Stimulated activated naive CD4-positive, alpha-beta T cell (primary cell): ENCODE data around the gene NACAD.

ENCODE experiments used
- DNase-seq, 6 experiments: peaks; one replicate each; lab custom pipeline; 2025; lab: John Stamatoyannopoulos, UW

The NACAD gene

GRCh38 chr7:45092100-45092930 is 3.5 kb upstream of the NACAD start:
- DNase-seq: no peak

- peak; percentile 22 to 53 (median 44) for DNase-seq
These were observed 647 bp upstream of the NACAD start for GRCh38 chr7:45089341-45089891.

GRCh38 chr7:45088146-45088701 is 545 bp downstream of the NACAD start:
- DNase-seq: no peak

- DNase-seq: no peak
These were observed 1.2 kb downstream of the NACAD start for GRCh38 chr7:45087301-45088145.

- DNase-seq: no peak
These were observed 2.3 kb downstream of the NACAD start for GRCh38 chr7:45086331-45087065.

GRCh38 chr7:45085619-45086200 is 3.1 kb downstream of the NACAD start:
- no peak for DNase-seq

GRCh38 chr7:45084901-45085618 is 3.7 kb downstream of the NACAD start:
- no peak for DNase-seq

GRCh38 chr7:45084336-45084735 is 4.4 kb downstream of the NACAD start:
- no peak for DNase-seq

GRCh38 chr7:45082831-45083331 is 5.9 kb downstream of the NACAD start:
- no peak for DNase-seq

- no peak for DNase-seq
These were observed 6.5 kb downstream of the NACAD start for GRCh38 chr7:45082031-45082830.

- DNase-seq: no peak
These were observed 7.1 kb downstream of the NACAD start for GRCh38 chr7:45081670-45081974.

GRCh38 chr7:45080958-45081669 is 7.7 kb downstream of the NACAD start:
- peak in 1 of 6 experiments; percentile 4 for DNase-seq

GRCh38 chr7:45080265-45080957 is 8.4 kb downstream of the NACAD start:
- DNase-seq: peak in 1 of 6 experiments; percentile 34

GRCh38 chr7:45078125-45078681 is 10.6 kb downstream of the NACAD start:
- no peak for DNase-seq

GRCh38 chr7:45077579-45077978 is 11.2 kb downstream of the NACAD start:
- DNase-seq: no peak

- DNase-seq: no peak
These were observed 11.8 kb downstream of the NACAD start for GRCh38 chr7:45076946-45077345.

- no peak for DNase-seq
These were observed 12.6 kb downstream of the NACAD start for GRCh38 chr7:45075871-45076796.
